H1 (cell line): ENCODE results near the gene ZNF154. TPM values are rescaled to one million over a fixed set of nuclear protein-coding genes. Genes with fewer than 3 reads are reported as not detected.

Experiments used
- CTCF ChIA-PET: fragments of 300-600 bp; sonication (Branson Sonifier 250); formaldehyde crosslinking; loops from one replicate; lab custom pipeline; 2021; ENCODE audit not compliant: partially characterized antibody; lab: Charles Lee
- POLR2A ChIA-PET: fragments of 300-600 bp; sonication (Branson Sonifier 250); formaldehyde crosslinking; loops from one replicate; lab custom pipeline; 2021; ENCODE audit warnings: inconsistent platforms; ENCODE audit not compliant: partially characterized antibody; lab: Charles Lee
- DNase-seq, 2 experiments: peaks; one replicate each; pipeline versions ENCODE4 v3.0.0 to v3.0.0-alpha.2; 2010 to 2022; ENCODE audit warnings: low spot score in 2 of 2, low read depth in 1 of 2, mixed read lengths in 1 of 2
- FAIRE-seq: peaks from 2 replicates; lab custom pipeline; 2011; peaks lifted over from hg19 to GRCh38; lab: Jason Lieb, UNC
- H2AFZ ChIP-seq: 2 replicates; pipeline ENCODE4 v1.8.1; 2012; ENCODE audit warnings: low read length, inconsistent platforms
- H2AK5ac ChIP-seq: 2 replicates; pipeline ENCODE4 v1.6.1; 2013; ENCODE audit warnings: low read depth, low read length
- H2BK120ac ChIP-seq: replicated peaks from 2 replicates; pipeline ENCODE3; 2013; ENCODE audit warnings: low read depth, low read length, inconsistent platforms
- H2BK12ac ChIP-seq: 2 replicates; pipeline ENCODE4 v1.6.1; 2013; ENCODE audit warnings: low read depth, low read length
- H2BK15ac ChIP-seq: 2 replicates; pipeline ENCODE4 v1.6.1; 2013; ENCODE audit warnings: low read length
- H2BK20ac ChIP-seq: 2 replicates; pipeline ENCODE4 v1.6.1; 2013; ENCODE audit warnings: low read length
- H2BK5ac ChIP-seq: 2 replicates; pipeline ENCODE4 v1.6.1; 2013; ENCODE audit warnings: low read depth, low read length
- H3K14ac ChIP-seq: 2 replicates; pipeline ENCODE4 v1.6.1; 2013; ENCODE audit warnings: inconsistent platforms; ENCODE audit not compliant: insufficient read length
- H3K18ac ChIP-seq: 2 replicates; pipeline ENCODE4 v1.6.1; 2013; ENCODE audit warnings: low read length; ENCODE audit errors: extremely low read depth
- H3K23ac ChIP-seq: 2 replicates; pipeline ENCODE4 v1.6.1; 2013; ENCODE audit warnings: inconsistent platforms; ENCODE audit not compliant: insufficient read length
- H3K23me2 ChIP-seq: 2 replicates; pipeline ENCODE4 v1.6.1; 2013; ENCODE audit warnings: low read depth, low read length
- H3K27ac ChIP-seq: 2 replicates; pipeline ENCODE4 v1.6.1; 2011; ENCODE audit warnings: low read depth, low read length, inconsistent platforms
- H3K27me3 ChIP-seq, 4 experiments: replicated peaks in 1 of 4; 1 replicate in 1 of 4; 2 replicates in 3 of 4; pipeline versions ENCODE4 v1.6.1 to v1.8.1; 2011 to 2013; ENCODE audit warnings: low read length in 3 of 4, mild to moderate bottlenecking in 3 of 4, inconsistent platforms in 2 of 4, mixed read lengths in 2 of 4, moderate library complexity in 1 of 4; ENCODE audit not compliant: control insufficient read depth in 3 of 4, insufficient read depth in 3 of 4; ENCODE audit errors: extremely low read depth in 1 of 4
- H3K36me3 ChIP-seq, 4 experiments: 2 replicates each; pipeline versions ENCODE4 v1.6.1 to v1.8.1; 2011 to 2013; ENCODE audit warnings: mild to moderate bottlenecking in 4 of 4, low read length in 3 of 4, moderate library complexity in 2 of 4, control low read depth in 1 of 4, inconsistent platforms in 1 of 4; ENCODE audit not compliant: insufficient read depth in 4 of 4, control insufficient read depth in 2 of 4
- H3K4ac ChIP-seq: replicated peaks from 2 replicates; pipeline ENCODE3; 2013; ENCODE audit warnings: low read length, low read depth, mixed read lengths, inconsistent platforms; ENCODE audit not compliant: insufficient read length
- H3K4me1 ChIP-seq, 4 experiments: replicated peaks in 1 of 4; 1 replicate in 1 of 4; 2 replicates in 3 of 4; pipeline versions ENCODE4 v1.6.1 to v1.8.1; 2011 to 2013; ENCODE audit warnings: low read length in 3 of 4, inconsistent platforms in 2 of 4, mixed read lengths in 1 of 4; ENCODE audit not compliant: insufficient read depth in 4 of 4, control insufficient read depth in 3 of 4
- H3K4me2 ChIP-seq, 2 experiments: 2 replicates each; pipeline versions ENCODE4 v1.6.1 to v1.8.1; 2011 to 2013; ENCODE audit warnings: low read depth in 2 of 2, low read length in 2 of 2, control low read depth in 1 of 2, inconsistent platforms in 1 of 2, mild to moderate bottlenecking in 1 of 2; ENCODE audit not compliant: insufficient read depth in 1 of 2
- H3K4me3 ChIP-seq, 4 experiments: fragments of 200-600, 300-600 bp in 1 of 4; sonication (generic), shearing (Covaris generic), sonication (Bioruptor Twin) in 1 of 4; 2 replicates each; pipeline versions ENCODE4 v1.5.1 to v1.8.1; 2011 to 2016; ENCODE audit warnings: low read length in 4 of 4, low read depth in 3 of 4, control low read depth in 2 of 4, inconsistent platforms in 2 of 4, mild to moderate bottlenecking in 2 of 4, mixed read lengths in 1 of 4, moderate library complexity in 1 of 4; ENCODE audit not compliant: insufficient read depth in 2 of 4; ENCODE audit errors: extremely low read depth in 1 of 4
- H3K56ac ChIP-seq: replicated peaks from 2 replicates; pipeline ENCODE3; 2013; ENCODE audit warnings: low read depth, mild to moderate bottlenecking, mixed read lengths, low read length, inconsistent platforms; ENCODE audit not compliant: insufficient read length
- H3K79me1 ChIP-seq: 2 replicates; pipeline ENCODE4 v1.6.1; 2013; ENCODE audit warnings: low read depth, low read length, control low read depth
- H3K79me2 ChIP-seq, 2 experiments: 2 replicates each; pipeline versions ENCODE4 v1.6.1 to v1.8.1; 2012 to 2013; ENCODE audit warnings: low read length in 2 of 2, mild to moderate bottlenecking in 2 of 2, inconsistent platforms in 1 of 2; ENCODE audit not compliant: insufficient read depth in 2 of 2, control insufficient read depth in 1 of 2
- H3K9ac ChIP-seq, 4 experiments: replicated peaks in 1 of 4; 1 replicate in 1 of 4; 2 replicates in 3 of 4; pipeline versions ENCODE4 v1.6.1 to v1.8.1; 2011 to 2013; ENCODE audit warnings: low read depth in 3 of 4, low read length in 3 of 4, control low read depth in 2 of 4, mild to moderate bottlenecking in 2 of 4, moderate library complexity in 2 of 4, inconsistent platforms in 1 of 4; ENCODE audit errors: extremely low read depth in 1 of 4
- H3K9me3 ChIP-seq, 2 experiments: 2 replicates each; pipeline versions ENCODE4 v1.6.1 to v1.8.1; 2012 to 2013; ENCODE audit warnings: mild to moderate bottlenecking in 2 of 2, moderate library complexity in 2 of 2, control low read depth in 1 of 2, inconsistent platforms in 1 of 2, low read depth in 1 of 2, low read length in 1 of 2, mixed read lengths in 1 of 2; ENCODE audit not compliant: insufficient read depth in 2 of 2
- H4K20me1 ChIP-seq, 2 experiments: replicated peaks in 1 of 2; 2 replicates each; pipeline versions ENCODE3 to v1.8.1; 2011 to 2013; ENCODE audit warnings: inconsistent platforms in 2 of 2, low read length in 2 of 2, mild to moderate bottlenecking in 1 of 2; ENCODE audit not compliant: insufficient read depth in 2 of 2, control insufficient read depth in 1 of 2
- H4K5ac ChIP-seq: 2 replicates; pipeline ENCODE4 v1.6.1; 2013; ENCODE audit warnings: low read length, low read depth, mixed read lengths, inconsistent platforms; ENCODE audit not compliant: insufficient read length
- H4K8ac ChIP-seq: 2 replicates; pipeline ENCODE4 v1.8.0; 2013; ENCODE audit warnings: mild to moderate bottlenecking, moderate library complexity, low read length, inconsistent platforms; ENCODE audit not compliant: insufficient read depth; ENCODE audit errors: extremely low read depth
- H4K91ac ChIP-seq: replicated peaks from 2 replicates; pipeline ENCODE3; 2013; ENCODE audit warnings: low read length, mixed read lengths, inconsistent platforms; ENCODE audit not compliant: insufficient read length
- BRCA1 ChIP-seq: IDR thresholded peaks from 2 replicates; pipeline ENCODE4 v1.6.1; 2012; ENCODE audit warnings: low read depth, low read length, improper control_type of control experiment
- CBX5 ChIP-seq: fragments of 300-800, 300-1000 bp; sonication (generic); IDR thresholded peaks from 2 replicates; pipeline ENCODE4 v1.7.1; 2016; ENCODE audit warnings: antibody characterized with exemption, low read length, low read depth
- GABPA ChIP-seq: IDR thresholded peaks from 2 replicates; pipeline ENCODE4 v1.6.1; 2011; ENCODE audit warnings: mild to moderate bottlenecking, low read length, moderate library complexity, borderline replicate concordance; ENCODE audit not compliant: insufficient read depth
- SP1 ChIP-seq: IDR thresholded peaks from 2 replicates; pipeline ENCODE4 v1.6.1; 2011; ENCODE audit warnings: low read depth, low read length
- WGBS, 2 experiments: shearing (Covaris generic) in 1 of 2; methylation state at CpG; one replicate each; pipeline versions ENCODE4 v1.1.6 to v1.1.7; 2013 to 2015; ENCODE audit warnings: low lambda C conversion rate in 2 of 2, mixed read lengths in 2 of 2, inconsistent platforms in 1 of 2, low coverage in 1 of 2, missing lambda C conversion rate in 1 of 2; ENCODE audit not compliant: insufficient replicate concordance in 2 of 2, insufficient coverage in 1 of 2, insufficient read length in 1 of 2; ENCODE audit errors: extremely low coverage in 1 of 2, missing lambda C conversion rate in 1 of 2; 5-methylcytosine and 5-hydroxymethylcytosine counted together
- polyA plus RNA-seq, 7 experiments: library from polyadenylated mRNA; depleted of rRNA in 3 of 7; stranded (reverse) in 5 of 7; unstranded in 2 of 7; fragments of >200 nt in 5 of 7; fragments of 200-250 nt in 2 of 7; gene quantifications; 1 replicate in 5 of 7; 2 replicates in 1 of 7; 4 replicates in 1 of 7; pipeline versions ENCODE4 v1.2.1 to v1.2.3, GENCODE V29; 2011 to 2013; ENCODE audit warnings: missing spikeins in 2 of 7, mixed read lengths in 2 of 7
- total RNA-seq: library from RNA; stranded (reverse); fragmentation: NEBNext Ultra II Directional; extraction: Animal tissue kit (Norgen Biotek cat#: 25700); gene quantifications from 2 replicates; pipeline ENCODE4 v1.2.1, GENCODE V29; 2021

ZNF154 gene
- total and polyA plus RNA-seq, 2 of the 8 experiments (the other 6 are each of a cell fraction or from before 2014, with no cell fraction given): 5.3 to 11.6 TPM

- Histone ChIP-seq H2BK15ac (no peak overlapping the region), H3K23ac (no peak overlapping the region), H4K91ac (no peak overlapping the region), H3K4me2 (no peak overlapping the region), H3K14ac (no peak overlapping the region), H3K79me2 (peaks cover 0 to 14% of the 10 kb centered on the region in 2 experiments; a peak in 2 of 4 replicates), H3K4ac (no peak overlapping the region), H3K56ac (no peak overlapping the region), H3K4me3 (no peak overlapping the region), H2AFZ (no peak overlapping the region), H4K20me1 (peaks cover 0 to 15% of the 10 kb centered on the region in 2 experiments), H2BK120ac (no peak overlapping the region), H3K79me1 (peaks cover 7% of the 10 kb centered on the region), H3K27me3 (no peaks in the 10 kb centered on the region), H3K9me3 (no peaks in the 10 kb centered on the region), H2BK12ac (no peak overlapping the region), H3K23me2 (no peaks in the 10 kb centered on the region), H3K36me3 (peaks cover 43 to 92% (median 67%) of the 10 kb centered on the region in 4 experiments), H4K5ac (no peak overlapping the region), H3K27ac (no peak overlapping the region), H3K9ac (no peak overlapping the region; a peak in 1 of 7 replicates), H3K4me1 (no peaks in the 10 kb centered on the region), H4K8ac (no peak overlapping the region), H2BK5ac (no peak overlapping the region), H2AK5ac (no peak overlapping the region), H2BK20ac (no peak overlapping the region), H3K18ac (no peak overlapping the region)
- TF ChIP-seq BRCA1 (no peak), SP1 (no peak), CBX5 (no peak), GABPA (no peak)
- DNase-seq (no peak), FAIRE-seq (no peak)
- ChIA-PET CTCF (no interaction called here), POLR2A (no interaction called here)
- 90% methylated on average over 10 of the region's 10 CpGs; no CpG with 5 or more reads in 1 of the 2 experiments for WGBS, 2 experiments
Observed at GRCh38 chr19:57754091-57754673, 45.2 kb upstream of the ZNF154 start.
